GM19043 (cell line): Measurements from ENCODE around the gene NCAM2.

ENCODE experiments used
- ATAC-seq: cut with Tn5 transposase; IDR thresholded peaks from one replicate; pipeline ENCODE4 v1.9.1; 2021; ENCODE audit warnings: low read depth; ENCODE audit not compliant: unreplicated experiment

The NCAM2 gene

GRCh38 chr21:21286170-21286798 lies 288.1 kb downstream of the NCAM2 start:
- ATAC-seq: no peak

GRCh38 chr21:21290751-21291150 lies 292.5 kb downstream of the NCAM2 start:
- ATAC-seq: no peak

- no peak for ATAC-seq
Measured at GRCh38 chr21:21291883-21292569, 293.8 kb downstream of the NCAM2 start.

GRCh38 chr21:21295303-21295702 lies 297.1 kb downstream of the NCAM2 start:
- no peak for ATAC-seq

GRCh38 chr21:21297211-21297610 lies 299.0 kb downstream of the NCAM2 start:
- ATAC-seq: no peak

GRCh38 chr21:21301013-21301412 lies 302.8 kb downstream of the NCAM2 start:
- ATAC-seq: no peak

- no peak for ATAC-seq
Measured at GRCh38 chr21:21309510-21309909, 311.3 kb downstream of the NCAM2 start.

GRCh38 chr21:21324297-21324696 lies 326.1 kb downstream of the NCAM2 start:
- ATAC-seq: no peak

- ATAC-seq: no peak
Measured at GRCh38 chr21:21332492-21332891, 334.3 kb downstream of the NCAM2 start.

GRCh38 chr21:21341041-21341440 lies 342.8 kb downstream of the NCAM2 start:
- ATAC-seq: no peak

GRCh38 chr21:21345296-21345695 lies 347.1 kb downstream of the NCAM2 start:
- ATAC-seq: no peak

- no peak for ATAC-seq
Measured at GRCh38 chr21:21345872-21346271, 347.7 kb downstream of the NCAM2 start.

GRCh38 chr21:21366277-21366676 lies 368.1 kb downstream of the NCAM2 start:
- ATAC-seq: no peak

GRCh38 chr21:21367583-21367982 lies 369.4 kb downstream of the NCAM2 start:
- no peak for ATAC-seq

- no peak for ATAC-seq
Measured at GRCh38 chr21:21373969-21374368, 375.8 kb downstream of the NCAM2 start.

GRCh38 chr21:21383126-21383525 lies 384.9 kb downstream of the NCAM2 start:
- no peak for ATAC-seq

GRCh38 chr21:21384977-21385376 lies 386.8 kb downstream of the NCAM2 start:
- ATAC-seq: no peak

- no peak for ATAC-seq
Measured at GRCh38 chr21:21385404-21385803, 387.2 kb downstream of the NCAM2 start.

GRCh38 chr21:21387916-21388315 lies 389.7 kb downstream of the NCAM2 start:
- ATAC-seq: no peak

- ATAC-seq: no peak
Measured at GRCh38 chr21:21394064-21394463, 395.9 kb downstream of the NCAM2 start.

GRCh38 chr21:21396424-21396823 lies 398.2 kb downstream of the NCAM2 start:
- ATAC-seq: no peak

GRCh38 chr21:21397464-21397863 lies 399.3 kb downstream of the NCAM2 start:
- no peak for ATAC-seq
